ENCODE measurements around the gene TIGD3.

The TIGD3 gene

DNA sequence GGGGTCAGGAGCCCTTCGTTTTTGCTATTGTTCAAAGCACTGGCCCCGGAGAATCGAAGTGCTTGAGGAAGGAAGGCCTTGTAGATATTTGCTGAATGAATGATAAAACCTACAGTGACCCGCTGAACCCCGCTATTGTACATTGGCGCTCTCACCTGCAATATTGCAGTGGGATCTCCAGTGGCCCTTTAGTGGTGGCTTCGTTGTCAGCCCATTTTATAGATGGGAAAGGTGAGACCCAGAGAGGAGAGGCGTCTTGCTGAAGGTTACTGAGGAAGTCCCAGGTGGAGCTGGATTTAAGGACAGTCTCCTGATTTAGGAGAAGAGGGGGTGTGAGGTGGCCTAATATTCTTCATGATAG is 38.7 kb upstream of the TIGD3 start:
- ChIA-PET POLR2A (interaction anchor here (0.6 to 4.9 kb wide), 9 partner anchors 10 to 219 kb away, joined by 3 to 54 read pairs (median 4); partner anchors contain the start of genes DPF2, POLA2 and VPS51), CTCF (interaction anchor here (0.8 to 34.5 kb wide), 16 partner anchors 14 to 302 kb away, joined by 3 to 1993 read pairs (median 5); partner anchors contain the start of genes ARL2, DPF2, POLA2 and TIGD3)
- peak overlapping the region; percentile 87 for H3K4me3 ChIP-seq (ENCODE audit: low read depth, low read length)
- DNase-seq (ENCODE audit: low read depth, low spot score) = no peak
- no peak for TF ChIP-seq CTCF (IDR thresholded peaks at IDR 0.05; ENCODE audit: insufficient read depth, low read length, missing control alignments)

- POLR2A ChIA-PET = interaction anchor here (0.6 to 4.9 kb wide), 10 partner anchors 9 to 220 kb away, joined by 3 to 54 read pairs (median 4); partner anchors contain the start of genes DPF2, POLA2 and VPS51
- TF ChIP-seq CTCF (IDR thresholded peaks at IDR 0.05; ENCODE audit: insufficient read depth, low read length, missing control alignments) = no peak
- peak; percentile 86 for DNase-seq (ENCODE audit: low read depth, low spot score)
- H3K4me3 ChIP-seq (ENCODE audit: low read depth, low read length) = peak overlapping the region; percentile 87
- CTCF ChIA-PET = interaction anchor here (0.8 to 34.5 kb wide), 11 partner anchors 13 to 302 kb away, joined by 3 to 1993 read pairs (median 9); partner anchors contain the start of genes ARL2, DPF2 and POLA2
These were observed 38.1 kb upstream of the TIGD3 start for GRCh38 chr11:65316227-65317024.

DNA sequence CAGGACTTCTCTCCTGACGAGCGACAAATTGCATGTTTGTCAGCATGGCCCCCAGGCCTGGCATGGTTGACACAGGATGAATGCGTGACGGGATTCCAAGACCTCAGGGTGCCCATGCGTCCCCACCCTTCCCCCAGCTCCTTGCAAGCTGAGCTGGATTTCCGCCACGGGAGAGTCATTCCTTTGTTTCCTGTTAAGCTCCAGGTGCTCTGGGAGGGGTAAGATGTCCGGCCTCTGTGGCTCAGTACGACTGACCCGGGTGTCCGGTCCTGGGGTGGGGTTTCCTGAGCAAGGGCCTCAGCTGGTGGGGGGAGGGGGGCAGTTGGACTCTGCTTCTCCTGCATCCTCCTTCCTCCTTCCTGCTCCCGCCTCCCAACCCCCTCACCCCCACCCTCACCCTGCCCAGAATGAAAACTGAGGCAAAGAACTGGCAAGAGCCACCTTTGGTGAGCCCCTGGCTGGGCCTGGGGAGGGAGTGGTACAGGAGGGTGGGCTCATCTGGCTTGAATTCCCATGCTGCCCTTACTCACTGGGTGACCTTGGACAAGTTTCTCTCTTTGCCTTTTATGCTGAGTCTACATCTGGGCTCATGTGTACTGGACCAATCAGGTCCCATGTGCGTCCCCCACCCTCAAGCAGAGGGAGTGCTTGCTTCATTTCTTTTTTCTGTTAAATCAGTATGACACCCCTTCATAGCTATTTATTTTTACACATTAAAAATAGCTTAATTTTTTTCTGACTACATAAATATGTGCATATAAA is 37.3 kb upstream of the TIGD3 start:
- CTCF ChIA-PET = interaction anchor here (1.0 to 34.5 kb wide), 8 partner anchors 12 to 112 kb away, joined by 3 to 1993 read pairs (median 10); partner anchors contain the start of genes DPF2 and POLA2
- POLR2A ChIA-PET = interaction anchor here (0.7 to 4.9 kb wide), 8 partner anchors 8 to 221 kb away, joined by 3 to 54 read pairs (median 4); partner anchors contain the start of genes DPF2 and VPS51
- peak overlapping the region; percentile 87 for H3K4me3 ChIP-seq (ENCODE audit: low read depth, low read length)
- TF ChIP-seq CTCF (IDR thresholded peaks at IDR 0.05; ENCODE audit: insufficient read depth, low read length, missing control alignments) = no peak
- no peak for DNase-seq (ENCODE audit: low read depth, low spot score)

DNA sequence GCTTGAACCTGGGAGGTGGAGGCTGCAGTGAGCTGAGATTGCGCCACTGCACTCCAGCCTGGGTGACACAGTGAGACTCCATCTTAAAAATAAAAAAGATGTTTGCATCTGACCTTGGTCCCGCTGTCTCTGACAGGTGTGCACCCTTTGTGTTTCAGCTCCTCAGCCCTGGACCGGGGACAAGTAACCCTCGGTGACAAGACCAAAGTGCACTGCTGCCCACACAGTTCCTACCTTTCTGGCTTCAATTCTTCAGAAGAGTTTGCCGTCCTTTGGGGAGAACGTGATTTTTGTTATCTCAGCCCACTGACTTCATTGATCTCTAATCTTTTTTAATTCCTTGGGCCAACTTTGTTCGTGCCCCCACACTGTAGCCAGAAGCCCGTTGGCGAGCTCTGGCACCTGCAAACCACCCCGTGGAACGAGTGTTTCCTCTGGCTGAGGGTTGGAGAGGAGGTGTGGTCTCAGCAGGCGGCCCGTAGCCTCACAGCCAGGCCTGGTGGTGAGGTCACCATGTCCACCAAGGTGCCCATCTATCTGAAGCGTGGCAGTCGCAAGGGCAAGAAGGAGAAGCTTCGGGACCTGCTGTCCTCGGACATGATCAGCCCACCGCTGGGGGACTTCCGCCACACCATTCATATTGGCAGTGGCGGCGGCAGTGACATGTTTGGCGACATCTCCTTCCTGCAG is 34.0 kb upstream of the TIGD3 start:
- no peak for TF ChIP-seq CTCF (IDR thresholded peaks at IDR 0.05; ENCODE audit: insufficient read depth, low read length, missing control alignments)
- CTCF ChIA-PET = interaction anchor here (1.0 to 34.5 kb wide), 3 partner anchors 9 to 37 kb away, joined by 3 to 1993 read pairs (median 359); partner anchors contain the start of genes DPF2 and POLA2
- no peak overlapping the region for H3K4me3 ChIP-seq (ENCODE audit: low read depth, low read length)
- DNase-seq (ENCODE audit: low read depth, low spot score) = no peak
- POLR2A ChIA-PET = no interaction called here

- no peak overlapping the region for H3K4me3 ChIP-seq (ENCODE audit: low read depth, low read length)
- ChIA-PET CTCF (interaction anchor here (13.7 to 34.5 kb wide), 2 partner anchors 8 to 37 kb away, joined by 359 to 1993 read pairs; partner anchors contain the start of genes DPF2 and POLA2), POLR2A (no interaction called here)
- no peak for TF ChIP-seq CTCF (IDR thresholded peaks at IDR 0.05; ENCODE audit: insufficient read depth, low read length, missing control alignments)
- no peak for DNase-seq (ENCODE audit: low read depth, low spot score)
These were observed 33.5 kb upstream of the TIGD3 start for GRCh38 chr11:65321076-65321475.

Measured in AG04449 (cell line).